Psoas muscle (tissue), 8 donors: ENCODE measurements around the gene MICAL3. TPM values are rescaled to one million over a fixed set of nuclear protein-coding genes. Genes with fewer than 3 reads are reported as not detected.
A peak's percentile ranks its signal among the peaks of the same experiment; 100 is the strongest.

Experiments
- ATAC-seq, 4 donors: fragments of 200-7000 bp; cut with Tn5 transposase; one replicate each; pipeline ENCODE4 v1.9.1; 2020; ENCODE audit warnings: moderate library complexity in 3 of 4, mild to moderate bottlenecking in 2 of 4
- DNase-seq, 2 donors: peaks; one replicate each; pipeline ENCODE4 v3.0.0-alpha.2; 2020
- H3K27ac ChIP-seq: fragments of 200-600 bp; one replicate; pipeline ENCODE4 v1.8.0; 2022
- H3K27me3 ChIP-seq, 3 donors: fragments of 200-600 bp in 1 of 3; one replicate each; pipeline versions ENCODE4 v1.6.1 to v1.8.0; 2013 to 2022; ENCODE audit warnings: low read length in 2 of 3, mild to moderate bottlenecking in 2 of 3, moderate library complexity in 1 of 3; ENCODE audit not compliant: insufficient read depth in 3 of 3
- H3K36me3 ChIP-seq, 2 donors: fragments of 200-600 bp in 1 of 2; one replicate each; pipeline versions ENCODE4 v1.6.1 to v1.8.0; 2013 to 2022; ENCODE audit warnings: low read depth in 1 of 2, mild to moderate bottlenecking in 1 of 2, moderate library complexity in 1 of 2; ENCODE audit not compliant: insufficient read depth in 1 of 2
- H3K4me1 ChIP-seq: fragments of 200-600 bp; one replicate; pipeline ENCODE4 v1.8.0; 2022
- H3K4me3 ChIP-seq: fragments of 200-600 bp; one replicate; pipeline ENCODE4 v1.8.0; 2022; ENCODE audit warnings: mild to moderate bottlenecking
- H3K9me3 ChIP-seq: fragments of 200-600 bp; one replicate; pipeline ENCODE4 v1.8.0; 2022
- CTCF ChIP-seq: fragments of 200-600 bp; IDR thresholded peaks from one replicate; pipeline ENCODE4 v1.8.0; 2022; ENCODE audit warnings: antibody characterized with exemption
- WGBS, 3 donors: extraction: QIAGEN DNeasy Blood & Tissue Kit; methylation state at CpG; one replicate each; pipeline versions ENCODE4 v1.1.6 to v1.1.7; 2013; 5-methylcytosine and 5-hydroxymethylcytosine counted together
- intact Hi-C, 2 donors: fragments of 100-400 bp; cut with DNase I; formaldehyde crosslinking; loops; one replicate each; pipeline versions ENCODE4 v1.11.0 to v1.14.2; 2022
- polyA plus RNA-seq, 3 donors: library from polyadenylated mRNA; stranded (reverse); fragments of 200-250 nt; gene quantifications; one replicate each; pipeline ENCODE4 v1.2.3, GENCODE V29; 2013
- total RNA-seq, 4 donors: library from RNA; stranded (reverse); fragmentation: NEBNext Ultra II Directional in 2 of 4; extraction: Animal tissue kit (Norgen Biotek cat#: 25700) in 2 of 4; gene quantifications; one replicate each; pipeline versions ENCODE4 v1.2.1 to v1.2.4, GENCODE V29; 2021 to 2023
- donor health status: healthy with polysubstance abuse.
- donor health status: DM: no; HTN: no; CAD: no; lungs with moderate emphysema.
- donor health status: Bipolar disorder and iron deficiency.
- donor health status: healthy.
- donor health status: DM: yes; HTN: yes; CAD: no.
- donor health status: DM: no; HTN: no; CAD: no.
- donor health status: DM: no; HTN: no; CAD: no.
- donor health status: DM: yes; HTN: yes; CAD: no.

Gene MICAL3
- total and polyA plus RNA-seq, 7 donors = 2.1 to 38.3 (median 15.5) TPM

- whole genome bisulfite sequencing, 3 donors = 42 to 60% (median 54%) methylated on average over 9 of the region's 9 CpGs
- Histone ChIP-seq H3K27ac (no peak overlapping the region), H3K4me3 (no peak overlapping the region), H3K27me3 (no peaks in the 10 kb centered on the region), H3K36me3 (no peaks in the 10 kb centered on the region), H3K9me3 (no peaks in the 10 kb centered on the region), H3K4me1 (peaks cover 77% of the 10 kb centered on the region)
- intact Hi-C loops = loop anchor here (5.0 kb wide), 2 partner anchors 35 to 40 kb away; no protein-coding TSS in a partner anchor
- ATAC-seq (no peak), DNase-seq (no peak)
- TF ChIP-seq CTCF = no peak
Observed at GRCh38 chr22:17946662-17947367, 77.5 kb downstream of the MICAL3 start.

- intact Hi-C loops = loop anchor here (5.0 kb wide), 2 partner anchors 34 to 39 kb away; no protein-coding TSS in a partner anchor
Observed at GRCh38 chr22:17945888-17946648, 78.3 kb downstream of the MICAL3 start.

GRCh38 chr22:17945156-17945887 is 79.0 kb downstream of the MICAL3 start:
- no peak for ATAC-seq
- Histone ChIP-seq H3K9me3 (no peaks in the 10 kb centered on the region), H3K4me1 (peaks cover 75% of the 10 kb centered on the region), H3K27me3 (no peaks in the 10 kb centered on the region), H3K27ac (peak overlapping the region; percentile 31), H3K36me3 (no peaks in the 10 kb centered on the region), H3K4me3 (no peak overlapping the region)
- intact Hi-C loops = loop anchor here (5.0 kb wide), 2 partner anchors 33 to 38 kb away; no protein-coding TSS in a partner anchor
- no peak for DNase-seq
- WGBS, 3 donors = 69 to 79% (median 77%) methylated on average over 15 of the region's 15 CpGs
- no peak for TF ChIP-seq CTCF

More at GRCh38 chr22:17945888-17946648, 78.3 kb downstream of the MICAL3 start:
- peak overlapping the region; percentile 31 for H3K27ac ChIP-seq
- ATAC-seq (no peak), DNase-seq (no peak)
- H3K27me3 ChIP-seq = no peaks in the 10 kb centered on the region
- no peaks in the 10 kb centered on the region for H3K9me3 ChIP-seq
- no peak for TF ChIP-seq CTCF
- H3K4me1 ChIP-seq = peaks cover 82% of the 10 kb centered on the region
- H3K36me3 ChIP-seq = no peaks in the 10 kb centered on the region
- no peak overlapping the region for H3K4me3 ChIP-seq
- WGBS, 3 donors = 61 to 71% (median 67%) methylated on average over 16 of the region's 16 CpGs

- peaks cover 75% of the 10 kb centered on the region for H3K4me1 ChIP-seq
- peak overlapping the region; percentile 6 for H3K27ac ChIP-seq
- H3K27me3 ChIP-seq = no peaks in the 10 kb centered on the region
- intact Hi-C loops = no loop called here
- WGBS, 3 donors = 35 to 46% (median 38%) methylated on average over 9 of the region's 9 CpGs
- no peak for TF ChIP-seq CTCF
- H3K9me3 ChIP-seq = no peaks in the 10 kb centered on the region
- no peak overlapping the region for H3K4me3 ChIP-seq
- no peaks in the 10 kb centered on the region for H3K36me3 ChIP-seq
- ATAC-seq (no peak), DNase-seq (no peak)
Observed at GRCh38 chr22:17944256-17944655, 80.1 kb downstream of the MICAL3 start.
